Measurements from ENCODE around the gene CLDN9.
A peak's percentile ranks its signal among the peaks of the same experiment; 100 is the strongest.

CLDN9 gene

GRCh38 chr16:2968368-2968737 lies 44.4 kb upstream of the CLDN9 start:
- no peak for FAIRE-seq
- TF ChIP-seq POU2F2 (IDR thresholded peaks at IDR 0.05; ENCODE audit: low read depth, low read length) (peak; percentile 48; the same call in 1 of the 2 replicates), TAF1 (IDR thresholded peaks at IDR 0.05; ENCODE audit: low read depth, low read length) (no peak)
- DNase-seq (ENCODE audit: insufficient read length, low spot score), result no peak

- peak; percentile 99 for FAIRE-seq
- TF ChIP-seq TAF1 (IDR thresholded peaks at IDR 0.05; ENCODE audit: low read depth, low read length) (peak; percentile 33; the same call in 1 of the 2 replicates), POU2F2 (IDR thresholded peaks at IDR 0.05; ENCODE audit: low read depth, low read length) (peak; percentile 90), POLR2A (IDR thresholded peaks at IDR 0.05; ENCODE audit: low read depth, low read length) (no peak)
- DNase-seq (ENCODE audit: insufficient read length, low spot score), result peak; percentile 98
These were observed 43.8 kb upstream of the CLDN9 start, which contains the start of gene PAQR4 for GRCh38 chr16:2968738-2969544. TSS of gene PAQR4 (plus strand) at chr16:2969348. CDS start at chr16:2969675, 327 bp downstream.

GRCh38 chr16:2969545-2970521 lies 42.9 kb upstream of the CLDN9 start:
- DNase-seq (ENCODE audit: insufficient read length, low spot score) (peak; percentile 93), FAIRE-seq (peak; percentile 88)
- no peak for TF ChIP-seq TAF1 (IDR thresholded peaks at IDR 0.05; ENCODE audit: low read depth, low read length)
- TF ChIP-seq SPI1 (IDR thresholded peaks at IDR 0.05; ENCODE audit: low read depth, low read length), result no peak
- no peak for TF ChIP-seq PAX5 (IDR thresholded peaks at IDR 0.05; ENCODE audit: insufficient read depth, low read length, severe bottlenecking)
- TF ChIP-seq POU2F2 (IDR thresholded peaks at IDR 0.05; ENCODE audit: low read depth, low read length), result no peak
- no peak for TF ChIP-seq POLR2AphosphoS5 (IDR thresholded peaks at IDR 0.05; ENCODE audit: low read depth, low read length)
- no peak for TF ChIP-seq POLR2A (IDR thresholded peaks at IDR 0.05; ENCODE audit: low read depth, low read length)

GRCh38 chr16:2970563-2970962 lies 42.2 kb upstream of the CLDN9 start:
- FAIRE-seq, result no peak

GRCh38 chr16:2971134-2971984 lies 41.4 kb upstream of the CLDN9 start:
- peak; percentile 59 for FAIRE-seq

More at GRCh38 chr16:2970563-2970962, 42.2 kb upstream of the CLDN9 start:
- no peak for DNase-seq (ENCODE audit: insufficient read length, low spot score)
- TF ChIP-seq POLR2AphosphoS5 (IDR thresholded peaks at IDR 0.05; ENCODE audit: low read depth, low read length), result no peak
- no peak for TF ChIP-seq POU2F2 (IDR thresholded peaks at IDR 0.05; ENCODE audit: low read depth, low read length)
- no peak for TF ChIP-seq SPI1 (IDR thresholded peaks at IDR 0.05; ENCODE audit: low read depth, low read length)
- no peak for TF ChIP-seq POLR2A (IDR thresholded peaks at IDR 0.05; ENCODE audit: low read depth, low read length)
- no peak for TF ChIP-seq TAF1 (IDR thresholded peaks at IDR 0.05; ENCODE audit: low read depth, low read length)
- TF ChIP-seq PAX5 (IDR thresholded peaks at IDR 0.05; ENCODE audit: insufficient read depth, low read length, severe bottlenecking), result no peak

GRCh38 chr16:2971985-2972784 lies 40.5 kb upstream of the CLDN9 start:
- TF ChIP-seq POU2F2 (IDR thresholded peaks at IDR 0.05; ENCODE audit: low read depth, low read length) (0 out of 2 replicates have a peak, but pooled peaks have one; percentile 6), SPI1 (IDR thresholded peaks at IDR 0.05; ENCODE audit: low read depth, low read length) (no peak)
- DNase-seq (ENCODE audit: insufficient read length, low spot score) (no peak), FAIRE-seq (no peak)

More at GRCh38 chr16:2971134-2971984, 41.4 kb upstream of the CLDN9 start:
- DNase-seq (ENCODE audit: insufficient read length, low spot score), result no peak
- TF ChIP-seq POLR2AphosphoS5 (IDR thresholded peaks at IDR 0.05; ENCODE audit: low read depth, low read length) (no peak), PAX5 (IDR thresholded peaks at IDR 0.05; ENCODE audit: insufficient read depth, low read length, severe bottlenecking) (no peak), POLR2A (IDR thresholded peaks at IDR 0.05; ENCODE audit: low read depth, low read length) (no peak), SPI1 (IDR thresholded peaks at IDR 0.05; ENCODE audit: low read depth, low read length) (no peak)

GRCh38 chr16:2973093-2973492 lies 39.6 kb upstream of the CLDN9 start:
- TF ChIP-seq POU2F2 (IDR thresholded peaks at IDR 0.05; ENCODE audit: low read depth, low read length) (no peak), PAX5 (IDR thresholded peaks at IDR 0.05; ENCODE audit: insufficient read depth, low read length, severe bottlenecking) (no peak), SPI1 (IDR thresholded peaks at IDR 0.05; ENCODE audit: low read depth, low read length) (no peak), POLR2AphosphoS5 (IDR thresholded peaks at IDR 0.05; ENCODE audit: low read depth, low read length) (no peak), TAF1 (IDR thresholded peaks at IDR 0.05; ENCODE audit: low read depth, low read length) (no peak), POLR2A (IDR thresholded peaks at IDR 0.05; ENCODE audit: low read depth, low read length) (no peak)
- DNase-seq (ENCODE audit: insufficient read length, low spot score) (no peak), FAIRE-seq (no peak)

- no peak for TF ChIP-seq POLR2AphosphoS5 (IDR thresholded peaks at IDR 0.05; ENCODE audit: low read depth, low read length)
- no peak; the same call in 1 of the 2 replicates for TF ChIP-seq POLR2A (IDR thresholded peaks at IDR 0.05; ENCODE audit: low read depth, low read length)
- TF ChIP-seq POU2F2 (IDR thresholded peaks at IDR 0.05; ENCODE audit: low read depth, low read length), result no peak
- TF ChIP-seq SPI1 (IDR thresholded peaks at IDR 0.05; ENCODE audit: low read depth, low read length), result no peak
- no peak for TF ChIP-seq PAX5 (IDR thresholded peaks at IDR 0.05; ENCODE audit: insufficient read depth, low read length, severe bottlenecking)
- no peak for TF ChIP-seq TAF1 (IDR thresholded peaks at IDR 0.05; ENCODE audit: low read depth, low read length)
- DNase-seq (ENCODE audit: insufficient read length, low spot score), result no peak
- no peak for FAIRE-seq
These were observed 39.0 kb upstream of the CLDN9 start for GRCh38 chr16:2973605-2974318.
